HG03039 (cell line): Measurements from ENCODE around the gene FZD4.
"Not testable (repeated sequence)": the region's sequence is repeated elsewhere in the genome, so short reads cannot be mapped to it uniquely, and the experiment has no call there.

Experiments
- ATAC-seq: cut with Tn5 transposase; IDR thresholded peaks from one replicate; pipeline ENCODE4 v1.9.1; 2021; ENCODE audit warnings: mild to moderate bottlenecking, moderate library complexity; ENCODE audit not compliant: unreplicated experiment

FZD4 gene

GRCh38 chr11:86938900-86939880 lies 16.0 kb downstream of the FZD4 start:
- ATAC-seq = peak; percentile 70

- no peak for ATAC-seq
These were observed 16.8 kb downstream of the FZD4 start for GRCh38 chr11:86938203-86938899.

- not testable (repeated sequence) for ATAC-seq
These were observed 17.9 kb downstream of the FZD4 start for GRCh38 chr11:86937193-86937806.

GRCh38 chr11:86934926-86935579 lies 20.1 kb downstream of the FZD4 start:
- ATAC-seq = no peak

- ATAC-seq = no peak
These were observed 20.7 kb downstream of the FZD4 start for GRCh38 chr11:86934582-86934900.

- ATAC-seq = no peak
These were observed 21.2 kb downstream of the FZD4 start for GRCh38 chr11:86933891-86934581.

GRCh38 chr11:86932924-86933875 lies 22.0 kb downstream of the FZD4 start:
- no peak for ATAC-seq

- ATAC-seq = no peak
These were observed 23.0 kb downstream of the FZD4 start for GRCh38 chr11:86932259-86932585.

GRCh38 chr11:86931548-86932258 lies 23.5 kb downstream of the FZD4 start:
- ATAC-seq = no peak

GRCh38 chr11:86930957-86931547 lies 24.1 kb downstream of the FZD4 start:
- no peak for ATAC-seq

- ATAC-seq = no peak
These were observed 28.2 kb downstream of the FZD4 start for GRCh38 chr11:86926975-86927374.

GRCh38 chr11:86923999-86924766 lies 31.0 kb downstream of the FZD4 start:
- ATAC-seq = no peak

- no peak for ATAC-seq
These were observed 33.0 kb downstream of the FZD4 start for GRCh38 chr11:86922225-86922624.

- no peak for ATAC-seq
These were observed 35.5 kb downstream of the FZD4 start for GRCh38 chr11:86919557-86920210.

- ATAC-seq = no peak
These were observed 36.2 kb downstream of the FZD4 start for GRCh38 chr11:86918973-86919372.

- ATAC-seq = no peak
These were observed 36.7 kb downstream of the FZD4 start for GRCh38 chr11:86918496-86918895.

GRCh38 chr11:86917589-86917988 lies 37.6 kb downstream of the FZD4 start:
- ATAC-seq = no peak
